ENCODE results near the gene TRAPPC4.
"Not testable (repeated sequence)": the region's sequence is repeated elsewhere in the genome, so short reads cannot be mapped to it uniquely, and the experiment has no call there.

Gene TRAPPC4

DNA sequence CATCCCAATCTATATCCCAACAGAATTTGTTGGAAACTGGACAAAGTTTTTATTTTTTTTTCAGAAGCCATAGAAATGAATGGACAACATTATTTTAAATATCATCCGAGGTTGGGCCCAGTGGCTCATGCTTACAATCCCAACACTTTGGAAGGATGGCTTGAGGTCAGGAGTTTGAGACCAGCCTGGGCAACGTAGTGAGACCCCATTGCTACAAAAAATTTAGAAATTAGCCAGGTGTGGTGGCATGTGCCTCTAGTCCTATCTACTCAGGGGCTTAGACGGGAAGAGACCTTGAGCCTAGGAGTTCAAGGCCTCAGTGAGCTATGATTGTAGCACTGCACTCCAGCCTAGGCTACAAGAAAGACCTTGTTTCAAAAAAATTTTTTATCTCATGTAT is 16.2 kb downstream of the TRAPPC4 start:
- DNase-seq, result no peak

DNA sequence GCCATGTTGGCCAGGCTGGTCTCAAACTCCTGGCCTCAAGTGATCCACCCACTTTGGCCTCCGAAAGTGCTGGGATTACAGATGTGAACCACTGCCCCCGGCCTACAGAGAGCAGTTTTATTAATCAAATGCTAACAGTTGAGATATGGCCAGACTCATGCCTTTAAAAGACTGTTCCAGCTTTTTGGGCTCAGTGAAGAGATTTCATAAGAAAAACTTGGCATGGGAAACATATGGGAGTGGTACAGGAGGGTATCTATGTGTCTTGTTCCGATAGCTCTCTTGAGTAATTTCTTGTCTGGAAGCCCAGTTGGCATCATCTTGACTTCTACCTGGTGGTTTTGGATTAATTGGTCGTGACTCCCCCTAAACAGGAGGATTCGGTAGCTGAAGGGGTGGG is 20.3 kb downstream of the TRAPPC4 start:
- DNase-seq, result no peak

DNA sequence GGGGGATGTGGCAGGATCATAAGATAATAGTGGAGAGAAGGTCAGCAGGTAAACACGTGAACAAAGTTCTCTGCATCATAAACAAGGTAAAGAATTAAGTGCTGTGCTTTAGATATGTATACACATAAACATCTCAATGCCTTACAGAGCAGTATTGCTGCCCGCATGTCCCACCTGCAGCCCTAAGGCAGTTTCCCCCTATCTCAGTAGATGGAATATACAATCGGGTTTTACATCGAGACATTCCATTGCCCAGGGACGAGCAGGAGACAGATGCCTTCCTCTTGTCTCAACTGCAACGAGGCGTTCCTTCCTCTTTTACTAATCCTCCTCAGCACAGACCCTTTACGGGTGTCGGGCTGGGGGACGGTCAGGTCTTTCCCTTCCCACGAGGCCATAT is 20.9 kb downstream of the TRAPPC4 start:
- DNase-seq, result not testable (repeated sequence)

DNA sequence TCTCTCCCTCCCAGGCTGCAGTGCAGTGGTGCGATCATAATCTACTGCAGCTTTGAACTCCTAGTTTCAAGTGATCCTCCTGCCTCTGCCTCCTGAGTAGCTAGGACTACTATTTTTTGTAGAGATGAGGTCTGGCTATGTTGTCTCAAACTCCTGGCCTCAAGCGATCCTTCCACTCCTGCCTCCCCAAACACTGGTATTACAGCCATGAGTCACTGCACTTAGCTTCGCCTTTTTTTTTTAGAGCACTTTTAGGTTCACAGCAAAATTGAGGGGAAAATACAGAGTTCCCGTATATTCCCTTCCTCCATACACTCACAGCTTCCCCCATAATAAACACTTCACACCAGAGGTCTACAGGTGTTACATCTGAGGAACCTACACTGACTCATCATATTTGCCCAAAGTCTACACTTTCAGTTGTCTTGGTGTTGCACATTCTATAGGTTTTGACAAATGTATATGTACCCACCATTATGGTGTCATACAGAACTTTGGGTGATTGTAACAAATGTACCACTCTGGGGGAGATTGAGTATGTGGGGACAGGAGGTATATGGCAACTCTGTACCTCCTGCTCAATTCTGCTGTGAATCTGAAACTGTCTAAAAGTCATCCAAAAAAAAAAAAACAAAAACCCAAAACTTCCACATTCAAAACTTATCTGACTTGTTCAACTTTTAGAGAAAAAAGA is 23.4 kb downstream of the TRAPPC4 start:
- DNase-seq, result no peak

DNA sequence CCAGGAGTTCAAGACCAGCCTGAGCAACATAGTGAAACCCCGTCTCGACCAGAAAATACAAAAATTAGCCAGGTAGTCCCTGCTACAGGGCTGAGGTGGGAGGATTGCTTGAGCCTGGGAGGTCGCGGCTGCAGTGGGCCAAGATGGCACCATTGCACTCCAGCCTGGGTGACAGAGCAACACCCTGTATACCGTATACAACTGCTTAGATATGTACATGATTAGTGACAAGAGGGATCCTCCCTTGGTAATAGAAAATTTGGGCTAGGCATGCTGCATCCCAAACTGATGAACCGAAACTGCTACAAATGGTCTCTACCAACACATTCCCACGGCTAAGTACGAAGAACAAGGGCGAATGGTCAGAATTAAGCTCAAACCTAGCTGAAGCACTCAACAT is 24.4 kb downstream of the TRAPPC4 start:
- no peak for DNase-seq

DNA sequence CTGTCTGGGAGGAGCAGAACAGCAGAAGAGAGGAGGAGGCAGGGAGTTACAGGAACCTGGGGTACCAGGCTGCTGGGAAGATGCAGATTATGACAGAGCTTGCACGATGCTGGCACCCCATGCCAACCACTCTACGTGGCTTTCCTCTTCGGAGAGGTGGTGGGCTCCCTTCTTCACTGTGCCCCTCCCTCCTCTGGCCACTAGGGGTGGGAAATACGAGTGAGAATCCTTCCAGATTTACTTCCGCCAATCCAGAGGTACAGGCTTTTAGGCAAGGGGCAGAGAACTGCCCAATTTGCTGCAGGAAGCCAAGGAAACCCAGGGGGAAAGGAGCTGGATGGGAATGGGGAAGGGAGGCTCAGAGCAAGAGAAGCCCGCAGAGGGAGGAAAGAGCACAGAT is 26.1 kb downstream of the TRAPPC4 start:
- no peak for DNase-seq

DNA sequence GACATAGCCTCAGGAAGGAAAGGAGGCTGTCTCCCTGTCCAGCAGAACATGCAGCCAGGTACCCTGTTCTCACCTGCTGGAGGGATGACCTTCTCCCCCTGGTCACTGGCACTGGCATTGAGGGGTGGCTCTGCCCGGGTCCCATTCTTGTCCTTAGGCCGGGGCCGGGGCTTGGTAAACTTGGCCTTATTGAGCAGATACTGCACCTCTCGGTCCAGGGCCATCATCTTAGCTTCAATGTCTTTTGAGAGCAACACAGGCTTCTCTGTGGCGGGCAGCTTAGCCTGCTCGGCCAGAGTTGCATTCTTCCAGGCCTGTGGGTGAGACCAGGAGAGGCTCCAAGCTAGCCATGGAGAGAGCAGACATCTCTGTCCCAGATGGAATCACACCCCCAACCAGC is 27.9 kb downstream of the TRAPPC4 start:
- no peak for DNase-seq

DNA sequence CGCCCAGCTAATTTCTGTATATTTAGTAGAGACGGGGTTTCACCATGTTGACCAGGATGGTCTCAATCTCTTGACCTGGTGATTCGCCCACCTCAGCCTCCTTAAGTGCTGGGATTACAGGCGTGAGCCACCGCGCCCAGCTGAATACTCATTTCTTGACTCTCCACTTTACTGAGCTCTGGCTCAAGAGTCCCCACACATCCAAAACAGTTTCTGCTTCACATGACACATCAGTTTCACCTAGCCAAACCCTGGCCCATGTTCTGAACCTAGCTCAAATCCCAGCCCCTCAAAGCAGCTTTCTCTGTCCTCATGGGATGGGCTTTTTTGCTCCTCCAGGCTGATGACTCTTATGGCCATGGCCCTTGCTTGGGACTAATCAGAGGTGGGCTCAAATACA is 28.6 kb downstream of the TRAPPC4 start:
- DNase-seq, result no peak

DNA sequence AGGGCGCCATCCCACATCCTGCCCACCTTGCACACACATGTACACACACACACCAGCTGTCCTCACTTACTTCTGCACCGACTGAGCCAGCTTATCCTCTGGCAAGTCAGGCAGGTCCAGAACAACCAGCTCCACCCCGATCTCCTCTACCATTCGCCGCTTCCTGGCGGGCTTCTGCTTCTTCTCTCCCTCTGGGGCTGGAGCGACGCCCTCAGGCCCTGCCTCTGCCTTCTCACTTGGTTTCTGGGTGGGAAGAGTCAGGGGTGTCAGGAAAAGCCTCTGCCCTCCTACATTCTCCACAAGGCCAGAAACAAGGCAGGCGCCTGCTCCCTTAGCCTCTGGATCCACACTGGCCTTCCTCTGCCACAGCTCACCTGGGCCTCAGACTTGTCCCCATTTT is 30.1 kb downstream of the TRAPPC4 start:
- DNase-seq, result no peak

DNA sequence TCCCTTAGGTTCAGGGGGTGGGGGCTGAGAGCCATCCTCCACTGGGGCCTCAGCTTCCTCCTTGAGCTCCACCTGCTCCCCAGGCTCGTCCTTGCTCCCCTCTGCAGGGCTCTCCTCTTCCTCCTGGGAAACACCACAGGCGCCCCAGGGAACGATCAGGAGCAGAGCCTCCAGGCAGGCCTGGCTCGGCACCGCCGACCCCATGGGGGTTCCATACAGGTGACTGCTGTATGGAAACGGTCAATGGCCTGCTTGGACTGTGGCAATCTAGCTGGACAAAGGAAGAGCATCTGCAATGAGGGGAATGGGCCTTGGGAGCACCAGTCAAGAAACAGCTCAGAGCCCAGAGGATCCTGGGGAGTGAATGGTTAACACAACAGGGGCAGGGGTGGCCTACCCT is 30.5 kb downstream of the TRAPPC4 start:
- no peak for DNase-seq

DNA sequence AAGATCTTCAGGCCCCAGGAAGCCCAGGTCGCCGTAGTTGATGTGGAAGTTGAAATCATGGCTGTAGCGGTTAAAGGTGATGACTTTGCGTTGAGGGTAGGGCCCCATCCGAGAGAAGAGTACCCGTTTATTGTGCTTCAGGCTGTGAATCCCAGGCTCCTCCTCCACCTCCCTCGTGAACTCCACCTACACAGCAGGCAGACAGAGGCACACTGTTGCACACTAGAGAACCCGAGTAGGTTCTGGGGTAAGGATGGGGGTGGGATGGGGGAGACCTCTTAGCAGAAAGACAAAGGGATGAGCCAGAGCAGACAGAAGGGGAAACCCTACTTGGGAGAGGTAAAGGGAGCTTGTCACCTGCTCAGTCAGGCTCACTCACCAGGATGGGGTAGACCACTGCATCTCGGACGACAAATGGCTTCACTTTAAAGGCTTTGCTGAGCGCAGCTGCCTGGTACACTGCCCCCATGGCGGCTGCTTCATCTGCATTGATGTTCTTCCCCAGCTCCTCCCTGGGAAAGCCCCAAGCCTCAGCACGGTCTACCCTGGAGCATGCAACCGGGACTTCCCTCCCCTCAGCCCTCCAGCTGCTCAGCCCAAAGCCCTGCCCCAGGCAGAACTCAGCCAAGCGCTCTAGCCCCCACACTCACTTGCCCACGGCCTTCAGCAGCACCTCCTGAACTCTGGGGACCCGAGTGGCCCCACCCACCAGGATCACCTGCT is 33.0 kb downstream of the TRAPPC4 start:
- DNase-seq, result no peak

DNA sequence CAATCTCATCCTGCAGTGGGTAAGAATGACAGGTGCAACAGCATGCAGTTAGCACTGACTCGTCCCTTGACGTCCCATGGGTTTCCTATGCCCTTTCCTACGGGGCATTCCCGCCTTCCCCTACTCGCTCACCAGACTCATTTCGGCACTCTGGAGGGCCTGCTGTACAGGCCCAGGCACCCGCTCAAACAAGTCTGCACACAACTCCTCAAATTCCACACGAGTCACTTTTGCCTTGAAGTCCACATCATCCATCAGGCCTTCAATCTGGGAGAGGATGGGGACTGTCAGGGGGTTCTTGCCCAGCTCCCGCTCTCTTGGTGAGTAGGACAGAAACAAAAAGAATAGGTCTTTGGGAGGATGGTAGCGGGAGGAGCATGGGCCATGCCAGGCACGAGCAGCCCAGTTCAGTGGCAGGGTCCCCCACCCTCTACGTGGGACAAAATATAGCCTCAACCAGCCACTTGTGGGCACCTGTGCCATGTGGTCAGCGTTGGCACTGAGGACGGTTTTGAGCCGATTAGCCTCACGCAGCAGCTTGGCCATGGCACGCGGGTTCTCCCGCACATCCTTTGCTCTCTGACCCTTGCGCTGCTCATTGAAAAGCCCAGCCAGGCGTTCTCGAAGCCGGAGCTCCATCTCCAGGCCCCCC is 33.7 kb downstream of the TRAPPC4 start:
- DNase-seq, result no peak

DNA sequence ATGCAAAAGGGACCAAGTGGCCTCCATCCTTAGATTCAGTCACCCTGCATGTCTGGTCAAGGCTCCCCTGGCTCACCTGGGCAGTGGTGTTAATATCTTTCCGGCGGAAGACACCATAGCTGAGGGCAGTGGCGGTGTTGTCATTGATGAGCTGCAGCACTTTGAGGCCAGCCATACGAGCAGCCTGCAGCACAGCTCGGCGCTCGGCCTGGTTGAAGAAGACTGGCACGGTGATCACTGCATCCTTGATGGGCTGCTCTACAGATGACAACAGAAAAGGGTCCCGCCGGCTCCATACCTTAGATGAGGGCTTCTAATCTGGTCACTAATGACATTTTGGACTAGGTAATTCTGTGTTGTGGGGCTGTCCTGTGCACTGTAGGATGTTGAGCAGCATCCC is 35.9 kb downstream of the TRAPPC4 start:
- no peak for DNase-seq

DNA sequence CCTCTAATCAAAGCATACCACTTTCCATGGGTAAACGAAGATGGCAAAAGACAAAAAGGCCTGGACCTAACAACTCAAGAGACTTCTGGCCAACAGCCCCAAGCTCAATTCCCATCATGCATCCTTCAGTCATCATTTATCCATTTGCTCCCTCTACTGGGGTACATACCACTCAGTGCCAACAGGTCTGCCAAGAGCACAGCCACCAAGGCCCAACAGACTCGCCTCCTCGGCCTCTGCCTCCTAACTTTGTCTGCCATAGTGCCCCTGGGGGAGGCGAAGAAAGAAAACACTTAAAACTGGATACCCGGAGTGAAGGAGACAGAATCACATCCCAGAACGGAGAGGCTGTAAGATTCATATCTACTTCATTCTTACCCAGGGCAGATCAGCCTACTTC is 37.3 kb downstream of the TRAPPC4 start:
- DNase-seq, result peak in 1 of 6 experiments; percentile 4

DNA sequence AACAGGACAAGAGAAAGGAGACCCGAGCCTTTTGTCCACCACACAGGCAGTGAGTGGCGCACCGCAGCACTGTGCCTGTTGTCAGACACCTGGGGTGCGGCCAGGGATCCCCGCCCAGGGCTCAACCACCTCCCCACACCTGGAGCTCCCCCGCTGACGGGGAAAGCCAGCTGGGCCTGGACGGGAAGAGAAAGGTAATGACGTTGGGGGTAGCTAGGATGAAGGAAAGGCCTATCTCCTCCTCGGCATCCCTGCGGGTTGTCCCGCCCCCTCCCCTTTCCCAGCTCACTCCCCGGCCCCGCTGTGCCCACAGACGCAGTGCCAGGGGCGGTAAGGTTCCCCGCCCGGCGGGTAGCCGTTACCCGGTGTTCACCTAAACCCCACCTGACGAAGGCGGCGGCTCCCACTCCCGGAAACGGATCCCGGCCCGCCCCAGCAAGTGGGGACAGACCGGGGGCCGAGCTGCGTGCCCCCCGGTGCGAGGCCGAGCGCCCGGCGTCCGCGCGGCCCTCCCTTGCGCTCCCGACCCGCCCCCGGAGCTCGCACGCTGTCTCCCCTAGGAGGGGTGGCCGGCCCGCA is 37.9 kb downstream of the TRAPPC4 start:
- DNase-seq, result peak in 5 of 6 experiments; percentile 15 to 59 (median 52)

DNA sequence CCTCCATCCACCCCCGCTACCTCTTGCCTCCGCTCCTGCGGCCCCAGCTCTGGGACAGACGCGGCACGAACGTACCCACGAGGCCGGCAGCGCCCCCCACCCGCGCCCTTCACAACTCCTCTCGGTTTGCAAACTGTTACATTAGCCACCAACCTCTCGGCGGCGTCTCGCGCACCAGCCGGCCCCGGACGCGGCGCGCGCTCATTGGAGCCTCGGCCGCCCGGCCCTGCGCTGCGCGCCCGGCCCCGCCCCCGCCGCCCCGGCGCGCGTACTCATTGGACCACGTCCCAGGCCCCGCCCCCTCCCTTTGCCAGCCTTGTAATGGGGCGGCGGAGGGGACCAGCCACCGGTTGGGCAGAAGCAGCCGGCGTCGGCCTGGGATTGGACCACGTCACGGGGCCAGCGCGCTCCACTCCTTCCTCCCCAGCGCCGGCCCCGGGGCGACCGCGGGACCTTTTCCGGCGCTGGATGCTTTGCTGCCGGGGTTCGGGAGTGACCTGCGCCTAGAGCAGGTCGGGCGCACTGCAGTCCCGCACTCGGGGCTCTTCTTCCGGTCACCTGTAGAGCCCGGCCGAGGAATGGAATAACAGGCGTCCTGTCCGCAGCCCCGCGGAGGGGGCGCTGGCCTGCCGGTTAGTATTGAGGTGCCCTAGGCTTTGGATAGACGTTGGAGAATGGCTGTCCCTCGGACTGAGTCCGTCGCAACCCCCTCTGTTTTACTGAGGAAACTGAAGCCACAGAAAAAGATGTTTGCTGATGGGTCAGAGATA is 38.6 kb downstream of the TRAPPC4 start, which contains the start of gene HYOU1:
HYOU1 (minus strand) TSS at position 206 of the 770 bp plus-strand sequence. CDS start 1,045 bp downstream, outside the sequence.
- peak; percentile 95 to 98 (median 97) for DNase-seq

DNA sequence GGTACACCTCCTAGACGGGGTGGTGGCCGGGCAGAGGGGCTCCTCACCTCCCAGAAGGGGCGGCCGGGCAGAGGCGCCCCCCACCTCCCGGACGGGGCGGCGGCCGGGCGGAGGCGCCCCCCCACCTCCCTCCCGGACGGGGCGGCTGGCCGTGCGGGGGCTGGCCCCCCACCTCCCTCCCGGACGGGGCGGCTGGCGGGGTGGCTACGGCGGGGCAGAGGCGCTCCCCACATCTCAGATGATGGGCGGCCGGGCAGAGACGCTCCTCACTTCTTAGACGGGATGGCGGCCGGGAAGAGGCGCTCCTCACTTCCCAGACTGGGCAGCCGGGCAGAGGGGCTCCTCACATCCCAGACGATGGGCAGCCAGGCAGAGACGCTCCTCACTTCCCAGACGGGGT is 40.6 kb downstream of the TRAPPC4 start:
- DNase-seq, result not testable (repeated sequence)

DNA sequence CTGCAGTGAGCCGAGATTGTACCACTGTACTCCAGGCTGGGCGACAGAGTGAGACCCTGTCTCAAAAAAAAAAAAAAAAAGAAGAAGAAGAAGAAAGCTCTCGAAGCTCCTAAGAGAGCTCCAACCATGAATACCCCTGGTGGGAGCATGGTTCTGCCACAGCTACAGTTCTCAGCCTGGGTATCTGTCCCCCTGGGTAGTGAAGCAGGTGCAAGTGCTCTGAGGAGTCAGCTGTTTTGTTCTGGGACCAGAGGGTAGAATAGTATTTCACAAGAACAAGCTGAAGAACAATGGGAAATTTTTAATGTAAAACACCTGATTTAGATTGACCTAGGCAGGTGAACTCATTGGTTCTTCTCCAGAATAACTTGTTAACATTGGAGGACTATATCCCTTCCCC is 42.7 kb downstream of the TRAPPC4 start:
- DNase-seq, result no peak

DNA sequence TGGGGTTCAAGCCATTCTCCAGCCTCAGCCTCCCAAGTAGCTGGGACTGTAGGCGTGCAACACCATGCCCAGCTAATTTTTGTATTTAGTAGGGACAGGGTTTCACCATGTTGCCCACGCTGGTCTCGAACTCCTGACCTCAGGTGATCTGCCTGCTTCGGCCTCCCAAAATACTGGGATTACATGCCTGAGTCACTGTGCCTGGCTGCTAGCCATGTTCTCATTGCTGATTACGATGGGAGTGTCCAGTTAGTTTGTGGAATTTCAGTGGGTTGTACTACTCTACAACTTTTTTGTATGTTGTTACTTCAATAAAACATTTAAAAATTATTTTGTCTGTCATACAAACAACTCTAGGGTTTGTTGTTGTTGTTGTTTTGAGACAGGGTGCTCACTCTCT is 44.2 kb downstream of the TRAPPC4 start:
- DNase-seq, result no peak

DNA sequence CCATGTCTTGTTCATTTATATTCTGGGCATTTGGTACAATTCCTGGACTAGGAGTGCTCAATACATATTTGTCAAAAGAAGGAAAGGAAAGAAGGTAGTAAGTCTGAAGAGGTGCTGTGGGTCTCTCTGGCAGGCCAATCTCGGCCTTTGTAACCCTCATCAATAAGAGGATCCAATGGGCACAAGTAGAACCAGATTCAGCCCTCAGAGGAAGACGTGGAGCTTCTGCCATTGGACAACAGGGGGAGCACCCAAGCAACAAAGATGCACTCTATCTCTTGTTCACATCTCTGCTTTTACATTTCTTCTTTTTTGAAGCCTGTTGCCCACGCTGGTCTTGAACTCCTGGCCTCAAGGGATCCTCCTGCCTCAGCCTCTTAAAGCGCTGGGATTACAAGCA is 46.8 kb downstream of the TRAPPC4 start:
- peak; percentile 14 to 58 (median 26) for DNase-seq

DNA sequence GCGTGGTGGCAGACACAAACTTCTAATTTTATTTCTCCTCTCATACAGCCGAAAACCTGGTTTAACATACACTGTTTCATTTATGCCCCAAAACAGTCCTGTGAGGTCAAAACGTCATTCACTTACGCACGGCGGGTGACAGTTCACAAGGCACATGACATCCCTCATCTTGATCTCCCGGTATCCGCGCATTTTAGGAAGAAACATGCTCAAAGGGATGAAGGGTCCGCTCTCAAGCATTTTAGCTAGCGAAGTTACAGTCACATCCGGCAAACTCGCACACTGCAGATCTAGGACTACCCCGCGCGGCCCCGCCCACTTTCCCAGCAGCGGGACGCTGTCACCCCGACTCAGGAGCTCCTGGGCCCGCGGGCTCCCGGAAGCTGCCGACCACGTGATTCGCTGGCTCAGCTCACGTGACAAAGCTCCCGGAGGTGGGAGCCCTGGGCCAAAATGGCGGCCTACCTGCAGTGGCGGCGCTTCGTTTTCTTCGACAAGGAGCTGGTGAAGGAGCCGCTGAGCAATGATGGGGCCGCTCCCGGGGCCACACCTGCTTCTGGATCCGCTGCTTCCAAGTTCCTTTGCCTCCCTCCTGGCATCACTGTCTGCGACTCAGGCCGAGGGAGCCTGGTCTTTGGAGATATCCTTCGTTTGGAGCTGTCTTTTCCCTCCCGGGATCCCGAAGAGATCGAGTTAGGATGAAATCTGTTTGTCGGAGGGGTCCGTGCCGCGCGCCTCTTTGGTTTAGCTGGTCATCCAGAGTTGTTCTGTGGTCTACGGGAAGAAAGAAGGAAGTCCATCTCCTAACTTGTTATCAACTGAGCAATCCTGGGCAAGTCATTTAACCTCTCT is 49.0 kb downstream of the TRAPPC4 start, which contains the start of gene VPS11:
VPS11 (plus strand) TSS at position 448 of the 852 bp plus-strand sequence; CDS start at position 454, 6 bp downstream.
- peak; percentile 94 to 98 (median 96) for DNase-seq
